DND-41 (cell line): Measurements from ENCODE around the gene XKR7.

Experiments
- ATAC-seq: fragments of 200-7000 bp; cut with Tn5 transposase; 3 replicates; pipeline ENCODE4 v1.9.1; 2021; ENCODE audit warnings: low read depth; ENCODE audit not compliant: insufficient read depth
- DNase-seq: peaks from one replicate; pipeline ENCODE4 v3.0.0-alpha.2; 2020
- H2AFZ ChIP-seq: 2 replicates; pipeline ENCODE4 v1.6.0; 2012; ENCODE audit warnings: low read depth, low read length
- H3K27ac ChIP-seq: 2 replicates; pipeline ENCODE4 v1.5.1; 2012; ENCODE audit warnings: low read length, inconsistent platforms
- H3K27me3 ChIP-seq: fragments of 200-600 bp; sonication (generic); 2 replicates; pipeline ENCODE4 v1.6.0; 2012; ENCODE audit warnings: low read length, mild to moderate bottlenecking, inconsistent platforms; ENCODE audit not compliant: insufficient read depth, poor library complexity
- H3K36me3 ChIP-seq: 2 replicates; pipeline ENCODE4 v1.5.1; 2012; ENCODE audit warnings: low read length, inconsistent platforms; ENCODE audit not compliant: insufficient read depth
- H3K4me1 ChIP-seq: 2 replicates; pipeline ENCODE4 v1.5.1; 2012; ENCODE audit warnings: mild to moderate bottlenecking, low read length; ENCODE audit not compliant: insufficient read depth
- H3K4me2 ChIP-seq: 2 replicates; pipeline ENCODE4 v1.6.0; 2012; ENCODE audit warnings: mild to moderate bottlenecking, moderate library complexity, low read length, inconsistent platforms; ENCODE audit not compliant: insufficient read depth
- H3K4me3 ChIP-seq, 2 experiments: fragments of 200-600 bp in 1 of 2; shearing (Covaris generic) in 1 of 2; 2 replicates each; pipeline ENCODE4 v1.5.1; 2012 to 2016; ENCODE audit warnings: inconsistent platforms in 2 of 2, low read length in 2 of 2, mild to moderate bottlenecking in 2 of 2, low read depth in 1 of 2, moderate library complexity in 1 of 2
- H3K79me2 ChIP-seq: 2 replicates; pipeline ENCODE4 v1.6.0; 2012; ENCODE audit warnings: low read length, inconsistent platforms; ENCODE audit not compliant: insufficient read depth
- H3K9ac ChIP-seq: 2 replicates; pipeline ENCODE4 v1.6.0; 2012; ENCODE audit warnings: low read depth, mild to moderate bottlenecking, inconsistent platforms, low read length, moderate library complexity
- H3K9me3 ChIP-seq: 2 replicates; pipeline ENCODE4 v1.5.1; 2012; ENCODE audit warnings: low read length, moderate library complexity, mild to moderate bottlenecking, inconsistent platforms; ENCODE audit not compliant: insufficient read depth, severe bottlenecking
- H4K20me1 ChIP-seq: 2 replicates; pipeline ENCODE4 v1.6.0; 2012; ENCODE audit warnings: low read length; ENCODE audit not compliant: insufficient read depth
- EZH2 ChIP-seq: IDR thresholded peaks from 3 replicates; pipeline ENCODE4 v1.6.1; 2012; ENCODE audit warnings: borderline replicate concordance, low read depth, mild to moderate bottlenecking, moderate library complexity, low read length, inconsistent platforms; ENCODE audit not compliant: severe bottlenecking
- TF ChIP-seq, protein P1 (sequence below): IDR thresholded peaks from 2 replicates; pipeline ENCODE4 v1.5.1; 2012; ENCODE audit warnings: borderline replicate concordance, low read length, moderate library complexity, mild to moderate bottlenecking; ENCODE audit not compliant: poor library complexity, severe bottlenecking; ENCODE audit errors: extremely low read depth

Gene XKR7

DNA sequence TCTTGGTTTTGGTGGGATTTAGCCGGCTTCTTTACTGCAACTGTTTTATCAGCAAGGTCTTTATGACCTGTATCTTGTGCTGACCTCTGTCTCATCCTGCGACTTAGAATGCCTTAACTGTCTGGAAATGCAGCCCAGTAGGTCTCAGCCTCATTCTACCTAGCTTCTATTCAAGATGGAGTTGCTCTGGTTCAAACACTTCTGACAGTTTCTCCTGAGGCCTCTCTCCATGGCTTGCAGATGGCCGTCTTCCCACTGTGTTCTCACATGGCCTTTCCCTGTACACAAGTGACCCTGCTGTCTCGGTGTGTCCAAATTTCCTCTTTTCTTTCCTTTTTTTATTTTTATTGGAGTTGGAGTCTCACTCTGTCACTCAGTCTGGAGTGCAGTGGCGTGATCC, 38.1 kb downstream of the XKR7 start:
- no peaks in the 10 kb centered on the region for H3K9me3 ChIP-seq
- H3K9ac ChIP-seq: no peak overlapping the region
- H3K36me3 ChIP-seq: no peaks in the 10 kb centered on the region
- DNase-seq: no peak
- no peak overlapping the region for H2AFZ ChIP-seq
- H3K79me2 ChIP-seq: no peaks in the 10 kb centered on the region
- ATAC-seq: no peak
- no peak overlapping the region for H3K27ac ChIP-seq
- H3K4me1 ChIP-seq: no peaks in the 10 kb centered on the region
- H3K27me3 ChIP-seq: no peaks in the 10 kb centered on the region
- H4K20me1 ChIP-seq: no peaks in the 10 kb centered on the region; the same call in 1 of the 2 replicates
- TF ChIP-seq EZH2: no peak
- TF ChIP-seq, protein P1, sequence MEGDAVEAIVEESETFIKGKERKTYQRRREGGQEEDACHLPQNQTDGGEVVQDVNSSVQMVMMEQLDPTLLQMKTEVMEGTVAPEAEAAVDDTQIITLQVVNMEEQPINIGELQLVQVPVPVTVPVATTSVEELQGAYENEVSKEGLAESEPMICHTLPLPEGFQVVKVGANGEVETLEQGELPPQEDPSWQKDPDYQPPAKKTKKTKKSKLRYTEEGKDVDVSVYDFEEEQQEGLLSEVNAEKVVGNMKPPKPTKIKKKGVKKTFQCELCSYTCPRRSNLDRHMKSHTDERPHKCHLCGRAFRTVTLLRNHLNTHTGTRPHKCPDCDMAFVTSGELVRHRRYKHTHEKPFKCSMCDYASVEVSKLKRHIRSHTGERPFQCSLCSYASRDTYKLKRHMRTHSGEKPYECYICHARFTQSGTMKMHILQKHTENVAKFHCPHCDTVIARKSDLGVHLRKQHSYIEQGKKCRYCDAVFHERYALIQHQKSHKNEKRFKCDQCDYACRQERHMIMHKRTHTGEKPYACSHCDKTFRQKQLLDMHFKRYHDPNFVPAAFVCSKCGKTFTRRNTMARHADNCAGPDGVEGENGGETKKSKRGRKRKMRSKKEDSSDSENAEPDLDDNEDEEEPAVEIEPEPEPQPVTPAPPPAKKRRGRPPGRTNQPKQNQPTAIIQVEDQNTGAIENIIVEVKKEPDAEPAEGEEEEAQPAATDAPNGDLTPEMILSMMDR: no peak
- no peak overlapping the region for H3K4me2 ChIP-seq
- H3K4me3 ChIP-seq: no peak overlapping the region

- Histone ChIP-seq H3K36me3 (no peaks in the 10 kb centered on the region), H3K9me3 (no peaks in the 10 kb centered on the region), H3K9ac (no peak overlapping the region), H3K27ac (no peak overlapping the region), H3K4me3 (no peak overlapping the region), H3K79me2 (no peaks in the 10 kb centered on the region), H2AFZ (no peak overlapping the region), H3K4me2 (no peak overlapping the region), H3K4me1 (no peaks in the 10 kb centered on the region), H3K27me3 (peaks cover 4% of the 10 kb centered on the region), H4K20me1 (peaks cover 2% of the 10 kb centered on the region; the same call in 1 of the 2 replicates)
- DNase-seq (no peak), ATAC-seq (no peak)
- TF ChIP-seq, protein P1: no peak
- TF ChIP-seq EZH2: no peak
Observed at GRCh38 chr20:32006841-32007786, 39.2 kb downstream of the XKR7 start.

DNA sequence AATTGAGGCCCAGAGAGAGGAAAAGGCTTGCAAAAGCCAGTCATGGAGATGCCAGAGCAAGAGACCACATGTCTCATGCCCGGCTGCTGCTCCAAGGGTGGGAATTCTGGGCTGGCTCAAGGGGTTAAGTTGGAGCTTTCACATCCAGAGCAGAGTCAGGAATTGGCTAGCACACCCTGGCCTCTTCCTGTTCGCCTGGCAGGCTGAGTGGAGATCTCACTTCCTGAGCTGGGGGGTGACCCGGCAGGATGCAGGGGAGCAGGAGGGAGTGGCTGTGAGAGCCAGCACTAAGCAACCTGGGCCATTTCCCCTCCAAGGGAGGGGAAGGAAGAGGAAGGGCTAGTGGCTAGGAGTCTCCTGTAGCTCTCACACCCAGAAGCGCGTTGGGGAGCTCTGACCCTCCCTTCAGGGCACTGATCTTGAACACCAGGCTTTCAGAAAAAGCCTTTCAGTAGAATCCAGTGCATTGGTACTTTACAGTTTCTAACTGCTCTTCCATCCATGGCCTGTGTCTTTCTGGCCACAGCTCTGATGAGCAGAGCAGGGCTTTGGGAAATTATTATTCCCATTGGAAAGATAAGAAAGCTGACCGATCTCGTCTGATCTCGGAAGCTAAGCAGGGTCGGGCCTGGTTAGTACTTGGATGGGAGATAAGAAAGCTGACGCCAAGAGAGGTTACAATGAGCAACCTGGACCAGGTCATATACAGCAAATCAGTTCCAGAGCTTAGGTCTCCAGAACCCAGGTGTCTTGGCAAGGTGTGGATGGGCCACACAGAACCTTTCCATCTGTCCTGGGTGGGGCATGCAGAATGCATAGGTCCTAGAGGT, 40.1 kb downstream of the XKR7 start:
- H3K9ac ChIP-seq: no peak overlapping the region
- H2AFZ ChIP-seq: no peak overlapping the region
- H3K79me2 ChIP-seq: no peaks in the 10 kb centered on the region
- H3K27ac ChIP-seq: no peak overlapping the region
- no peak overlapping the region for H3K4me2 ChIP-seq
- H3K4me1 ChIP-seq: no peaks in the 10 kb centered on the region
- ATAC-seq (0 out of 3 replicates have a peak, but pooled peaks have one; percentile 39), DNase-seq (no peak)
- H3K9me3 ChIP-seq: no peaks in the 10 kb centered on the region
- TF ChIP-seq EZH2: no peak
- TF ChIP-seq, protein P1: no peak
- H3K36me3 ChIP-seq: no peaks in the 10 kb centered on the region
- H4K20me1 ChIP-seq: peaks cover 2% of the 10 kb centered on the region; the same call in 1 of the 2 replicates
- H3K4me3 ChIP-seq: no peak overlapping the region
- H3K27me3 ChIP-seq: peaks cover 4% of the 10 kb centered on the region
